ENCODE measurements around the gene GATA5.

DNA sequence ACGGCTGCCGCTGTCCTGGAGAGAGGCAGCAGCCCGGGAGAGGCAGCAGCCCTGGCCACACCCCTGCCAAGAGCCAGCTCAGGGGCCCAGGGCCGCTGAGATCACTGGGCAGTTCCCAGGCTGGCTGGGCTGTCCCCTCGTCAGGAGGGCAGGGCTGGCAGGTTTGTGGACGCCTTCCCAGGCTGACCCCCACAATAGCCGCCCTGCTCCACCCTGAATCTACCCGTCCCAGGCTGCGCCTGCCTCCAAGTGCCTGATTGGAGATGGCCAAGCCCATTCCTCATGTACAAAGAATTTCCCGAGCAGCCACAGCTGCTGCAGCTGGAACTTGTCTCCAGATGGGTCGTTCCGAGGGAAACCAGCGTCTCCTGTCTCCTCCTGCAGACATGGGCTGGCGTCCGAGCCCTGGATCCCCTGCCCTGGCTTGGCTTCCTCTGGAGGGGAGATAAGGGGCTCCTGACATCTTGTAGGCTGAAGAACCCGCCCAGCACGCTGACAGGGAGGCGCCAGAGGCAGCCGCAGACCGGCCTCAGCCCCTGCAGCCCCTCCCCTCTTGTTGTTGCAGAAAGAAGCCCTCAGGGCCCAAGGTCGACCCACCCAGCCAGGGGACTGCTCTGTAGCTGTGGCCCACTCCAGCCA, 9.4 kb upstream of the GATA5 start:
- no peak for TF ChIP-seq POLR2AphosphoS5 (IDR thresholded peaks at IDR 0.05; ENCODE audit: low read depth)
- TF ChIP-seq REST (IDR thresholded peaks at IDR 0.05; ENCODE audit: insufficient replicate concordance, low read depth) = no peak
- TF ChIP-seq CTCF (IDR thresholded peaks at IDR 0.05; ENCODE audit: insufficient read depth, low read length) = no peak
